HCT116 (cell line): Measurements from ENCODE around the gene DEFB129. TPM values are rescaled to one million over a fixed set of nuclear protein-coding genes. Genes with fewer than 3 reads are reported as not detected.

Source experiments
- ATAC-seq: fragments of 200-7000 bp; cut with Tn5 transposase; 2 replicates; pipeline ENCODE4 v1.9.1; 2020; ENCODE audit warnings: mild to moderate bottlenecking, moderate library complexity
- BruUV-seq: library from RNA; stranded (reverse); fragments of 400-500 nt; replicated peaks from 2 replicates; lab custom pipeline; 2021; lab: Mats Ljungman, UMichigan
- CTCF ChIA-PET: fragments of 300-600 bp; sonication (Branson Sonifier 250); formaldehyde crosslinking; loops from one replicate; lab custom pipeline; 2021; ENCODE audit warnings: antibody characterized with exemption; lab: Charles Lee
- POLR2A ChIA-PET: fragments of 300-600, 350-600 bp; sonication (Branson Sonifier 250); formaldehyde crosslinking; loops from one replicate; lab custom pipeline; 2021; ENCODE audit warnings: antibody characterized with exemption; lab: Charles Lee
- RAD21 ChIA-PET, 2 experiments: fragments of 300-600 bp; sonication (Branson Sonifier 250); formaldehyde crosslinking; loops; one replicate each; lab custom pipeline; 2023; ENCODE audit warnings: low total read pairs in 2 of 2; ENCODE audit not compliant: uncharacterized antibody in 2 of 2, unreplicated experiment in 2 of 2, low non-redundant PET in 1 of 2; lab: Charles Lee
- DNase-seq: peaks from one replicate; pipeline ENCODE4 v3.0.0-alpha.2; 2010; ENCODE audit warnings: low read depth, low spot score
- H2AFZ ChIP-seq: fragments of 200-600 bp; shearing (Covaris generic), sonication (generic); 2 replicates; pipeline ENCODE4 v1.6.1; 2017; ENCODE audit warnings: low read depth, mixed run types, mixed read lengths, antibody characterized with exemption, low read length; ENCODE audit not compliant: poor library complexity, severe bottlenecking
- H3K27ac ChIP-seq: 2 replicates; pipeline ENCODE4 v1.5.1; 2012; ENCODE audit warnings: low read depth, low read length
- H3K27me3 ChIP-seq: fragments of 200-600 bp; sonication (generic); 2 replicates; pipeline ENCODE4 v1.6.1; 2016; ENCODE audit warnings: mixed run types, low read length, mixed read lengths; ENCODE audit not compliant: insufficient read depth
- H3K36me3 ChIP-seq, 2 experiments: fragments of 200-500 bp in 1 of 2; fragments of 200-600 bp in 1 of 2; sonication (Bioruptor generic) in 1 of 2; sonication (generic) in 1 of 2; 2 replicates each; pipeline versions ENCODE4 v1.5.1 to v1.6.1; 2014 to 2016; ENCODE audit warnings: low read length in 2 of 2, inconsistent platforms in 1 of 2, mixed read lengths in 1 of 2, mixed run types in 1 of 2; ENCODE audit not compliant: insufficient read depth in 2 of 2, control insufficient read depth in 1 of 2
- H3K4me1 ChIP-seq, 2 experiments: fragments of 200-600 bp in 1 of 2; sonication (generic) in 1 of 2; 2 replicates each; pipeline versions ENCODE4 v1.5.1 to v1.6.1; 2012 to 2017; ENCODE audit warnings: low read length in 2 of 2, inconsistent platforms in 1 of 2, mild to moderate bottlenecking in 1 of 2, mixed read lengths in 1 of 2, mixed run types in 1 of 2, moderate library complexity in 1 of 2; ENCODE audit not compliant: insufficient read depth in 2 of 2, control insufficient read depth in 1 of 2
- H3K4me2 ChIP-seq: fragments of 200-600 bp; sonication (generic); 2 replicates; pipeline ENCODE4 v1.6.1; 2017; ENCODE audit warnings: mixed run types, low read length, mixed read lengths
- H3K4me3 ChIP-seq, 2 experiments: fragments of 200-600 bp in 1 of 2; sonication (generic) in 1 of 2; replicated peaks in 1 of 2; 2 replicates each; pipeline ENCODE4 v1.5.1; 2011 to 2016; ENCODE audit warnings: low read length in 2 of 2, control low read depth in 1 of 2, low read depth in 1 of 2, mild to moderate bottlenecking in 1 of 2, mixed read lengths in 1 of 2, mixed run types in 1 of 2
- H3K79me2 ChIP-seq: fragments of 200-600 bp; sonication (generic); 2 replicates; pipeline ENCODE4 v1.6.1; 2017; ENCODE audit warnings: mild to moderate bottlenecking, mixed run types, low read length, moderate library complexity, mixed read lengths; ENCODE audit not compliant: insufficient read depth
- H3K9ac ChIP-seq: fragments of 200-600 bp; sonication (generic); 2 replicates; pipeline ENCODE4 v1.6.1; 2016; ENCODE audit warnings: low read length, mixed read lengths
- H3K9me2 ChIP-seq: fragments of 200-600 bp; sonication (generic), shearing (Covaris generic); 2 replicates; pipeline ENCODE4 v1.6.1; 2017; ENCODE audit warnings: mixed run types, mild to moderate bottlenecking, moderate library complexity; ENCODE audit not compliant: insufficient read depth
- H3K9me3 ChIP-seq, 2 experiments: fragments of 200-500 bp in 1 of 2; fragments of 200-600 bp in 1 of 2; sonication (Bioruptor generic) in 1 of 2; sonication (generic) in 1 of 2; 2 replicates each; pipeline ENCODE4 v1.6.1; 2014 to 2017; ENCODE audit warnings: low read length in 2 of 2, mixed read lengths in 2 of 2, inconsistent platforms in 1 of 2, low read depth in 1 of 2, mild to moderate bottlenecking in 1 of 2, mixed run types in 1 of 2, moderate library complexity in 1 of 2; ENCODE audit not compliant: control insufficient read depth in 1 of 2, insufficient read depth in 1 of 2
- H4K20me1 ChIP-seq: fragments of 200-600 bp; sonication (generic), shearing (Covaris generic); 2 replicates; pipeline ENCODE4 v1.6.1; 2017; ENCODE audit warnings: mixed run types, mild to moderate bottlenecking, moderate library complexity; ENCODE audit not compliant: insufficient read depth
- CBX3 ChIP-seq: IDR thresholded peaks from 2 replicates; pipeline ENCODE4 v1.6.1; 2012; ENCODE audit warnings: low read depth
- EGR1 ChIP-seq: IDR thresholded peaks from 2 replicates; pipeline ENCODE4 v1.6.1; 2012; ENCODE audit warnings: low read depth
- EZH2 ChIP-seq: fragments of 200-600 bp; sonication (generic); IDR thresholded peaks from 2 replicates; pipeline ENCODE4 v1.6.1; 2017; ENCODE audit warnings: antibody characterized with exemption, mixed run types
- FOSL1 ChIP-seq: IDR thresholded peaks from 2 replicates; pipeline ENCODE4 v1.6.1; 2012; ENCODE audit warnings: low read depth
- JUND ChIP-seq: IDR thresholded peaks from 2 replicates; pipeline ENCODE4 v1.6.1; 2012
- SIN3A ChIP-seq: IDR thresholded peaks from 2 replicates; pipeline ENCODE4 v1.6.1; 2012; ENCODE audit warnings: low read depth
- SP1 ChIP-seq: IDR thresholded peaks from 2 replicates; pipeline ENCODE4 v1.6.1; 2012; ENCODE audit warnings: low read depth
- SRF ChIP-seq: IDR thresholded peaks from 2 replicates; pipeline ENCODE4 v1.6.1; 2012; ENCODE audit warnings: low read depth
- ZFX ChIP-seq: fragments of 450-650 bp; IDR thresholded peaks from 2 replicates; pipeline ENCODE4 v1.6.1; 2017
- intact Hi-C: fragments of 100-400 bp; cut with micrococcal nuclease; formaldehyde crosslinking; loops from 2 replicates; pipeline ENCODE4 v1.10.0; 2022
- total RNA-seq: library from RNA; stranded (reverse); gene quantifications from one replicate; pipeline ENCODE4 v1.2.1, GENCODE V29; 2021; ENCODE audit not compliant: unreplicated experiment
- TF ChIP-seq, protein P1 (sequence below): IDR thresholded peaks from 2 replicates; pipeline ENCODE4 v1.6.1; 2012; ENCODE audit warnings: low read depth
- TF ChIP-seq, protein P2 (sequence below): IDR thresholded peaks from 2 replicates; pipeline ENCODE4 v1.6.1; 2011; ENCODE audit warnings: mild to moderate bottlenecking, low read length, moderate library complexity; ENCODE audit not compliant: insufficient replicate concordance; ENCODE audit errors: extremely low read depth
- TF ChIP-seq, protein P3 (sequence below), 3 experiments: fragments of 200-600 bp in 1 of 3; sonication (generic) in 1 of 3; IDR thresholded peaks in 2 of 3; conservative IDR thresholded peaks in 1 of 3; 2 replicates each; pipeline ENCODE4 v1.5.1; 2012 to 2017; ENCODE audit warnings: low read depth in 2 of 3, low read length in 2 of 3, antibody characterized with exemption in 1 of 3, borderline replicate concordance in 1 of 3, control low read depth in 1 of 3, mild to moderate bottlenecking in 1 of 3, mixed read lengths in 1 of 3, mixed run types in 1 of 3, moderate library complexity in 1 of 3; ENCODE audit not compliant: insufficient read depth in 1 of 3

DEFB129 gene
- total RNA-seq, 1 experiment from 2014 or later: not detected

DNA sequence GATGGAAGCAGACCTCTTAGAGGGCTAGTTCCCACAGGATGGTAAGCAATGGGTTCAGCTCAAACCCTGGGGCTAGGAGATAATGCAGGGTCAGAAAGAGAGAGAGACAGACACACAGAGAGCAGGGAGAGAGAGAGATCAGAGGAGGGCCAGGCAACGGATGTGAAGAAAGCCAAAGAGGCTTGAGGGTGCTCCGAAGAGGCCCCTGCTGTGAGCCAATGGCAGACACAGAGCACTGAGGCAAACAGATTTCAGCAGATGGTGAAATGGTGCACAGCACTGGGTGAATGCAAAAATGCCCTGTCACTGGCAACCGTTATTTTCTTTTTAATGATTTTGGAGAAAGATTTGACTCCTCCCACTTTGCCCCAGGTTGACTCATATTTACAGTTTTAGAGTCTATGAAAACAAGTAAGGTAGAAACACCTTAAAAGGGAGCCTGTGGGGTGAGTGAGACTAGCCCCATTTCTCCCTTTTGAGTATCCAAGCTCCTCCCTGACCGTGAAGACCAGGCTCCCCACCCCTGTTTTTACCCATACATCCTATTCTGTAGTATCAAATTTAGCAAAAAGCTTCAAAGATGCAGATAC is 31.3 kb downstream of the DEFB129 start:
- no peak overlapping the region for H2AFZ ChIP-seq
- ATAC-seq: no peak
- H3K4me3 ChIP-seq: no peak overlapping the region
- intact Hi-C loops: no loop called here
- H3K36me3 ChIP-seq: no peaks in the 10 kb centered on the region
- no TSS peak for BruUV-seq
- no peaks in the 10 kb centered on the region for H4K20me1 ChIP-seq
- ChIA-PET CTCF (interaction anchor here (0.9 to 1.9 kb wide), 2 partner anchors 8 to 481 kb away, joined by 3 to 5 read pairs; no protein-coding TSS in a partner anchor), POLR2A (no interaction called here), RAD21 (interaction anchor here in 1 of 2 experiments (0.7 kb wide), 1 partner anchor 140 kb away, joined by 4 read pairs; no protein-coding TSS in a partner anchor)
- H3K4me2 ChIP-seq: no peak overlapping the region
- no peak for TF ChIP-seq FOSL1
- TF ChIP-seq CBX3: no peak
- no peak for TF ChIP-seq JUND
- TF ChIP-seq, protein P1, sequence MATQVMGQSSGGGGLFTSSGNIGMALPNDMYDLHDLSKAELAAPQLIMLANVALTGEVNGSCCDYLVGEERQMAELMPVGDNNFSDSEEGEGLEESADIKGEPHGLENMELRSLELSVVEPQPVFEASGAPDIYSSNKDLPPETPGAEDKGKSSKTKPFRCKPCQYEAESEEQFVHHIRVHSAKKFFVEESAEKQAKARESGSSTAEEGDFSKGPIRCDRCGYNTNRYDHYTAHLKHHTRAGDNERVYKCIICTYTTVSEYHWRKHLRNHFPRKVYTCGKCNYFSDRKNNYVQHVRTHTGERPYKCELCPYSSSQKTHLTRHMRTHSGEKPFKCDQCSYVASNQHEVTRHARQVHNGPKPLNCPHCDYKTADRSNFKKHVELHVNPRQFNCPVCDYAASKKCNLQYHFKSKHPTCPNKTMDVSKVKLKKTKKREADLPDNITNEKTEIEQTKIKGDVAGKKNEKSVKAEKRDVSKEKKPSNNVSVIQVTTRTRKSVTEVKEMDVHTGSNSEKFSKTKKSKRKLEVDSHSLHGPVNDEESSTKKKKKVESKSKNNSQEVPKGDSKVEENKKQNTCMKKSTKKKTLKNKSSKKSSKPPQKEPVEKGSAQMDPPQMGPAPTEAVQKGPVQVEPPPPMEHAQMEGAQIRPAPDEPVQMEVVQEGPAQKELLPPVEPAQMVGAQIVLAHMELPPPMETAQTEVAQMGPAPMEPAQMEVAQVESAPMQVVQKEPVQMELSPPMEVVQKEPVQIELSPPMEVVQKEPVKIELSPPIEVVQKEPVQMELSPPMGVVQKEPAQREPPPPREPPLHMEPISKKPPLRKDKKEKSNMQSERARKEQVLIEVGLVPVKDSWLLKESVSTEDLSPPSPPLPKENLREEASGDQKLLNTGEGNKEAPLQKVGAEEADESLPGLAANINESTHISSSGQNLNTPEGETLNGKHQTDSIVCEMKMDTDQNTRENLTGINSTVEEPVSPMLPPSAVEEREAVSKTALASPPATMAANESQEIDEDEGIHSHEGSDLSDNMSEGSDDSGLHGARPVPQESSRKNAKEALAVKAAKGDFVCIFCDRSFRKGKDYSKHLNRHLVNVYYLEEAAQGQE: no peak
- no peak for TF ChIP-seq ZFX
- TF ChIP-seq, protein P2, sequence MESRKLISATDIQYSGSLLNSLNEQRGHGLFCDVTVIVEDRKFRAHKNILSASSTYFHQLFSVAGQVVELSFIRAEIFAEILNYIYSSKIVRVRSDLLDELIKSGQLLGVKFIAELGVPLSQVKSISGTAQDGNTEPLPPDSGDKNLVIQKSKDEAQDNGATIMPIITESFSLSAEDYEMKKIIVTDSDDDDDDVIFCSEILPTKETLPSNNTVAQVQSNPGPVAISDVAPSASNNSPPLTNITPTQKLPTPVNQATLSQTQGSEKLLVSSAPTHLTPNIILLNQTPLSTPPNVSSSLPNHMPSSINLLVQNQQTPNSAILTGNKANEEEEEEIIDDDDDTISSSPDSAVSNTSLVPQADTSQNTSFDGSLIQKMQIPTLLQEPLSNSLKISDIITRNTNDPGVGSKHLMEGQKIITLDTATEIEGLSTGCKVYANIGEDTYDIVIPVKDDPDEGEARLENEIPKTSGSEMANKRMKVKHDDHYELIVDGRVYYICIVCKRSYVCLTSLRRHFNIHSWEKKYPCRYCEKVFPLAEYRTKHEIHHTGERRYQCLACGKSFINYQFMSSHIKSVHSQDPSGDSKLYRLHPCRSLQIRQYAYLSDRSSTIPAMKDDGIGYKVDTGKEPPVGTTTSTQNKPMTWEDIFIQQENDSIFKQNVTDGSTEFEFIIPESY: no peak
- no peak for TF ChIP-seq SP1
- TF ChIP-seq EZH2: no peak
- no peak for TF ChIP-seq SRF
- no peak for TF ChIP-seq SIN3A
- TF ChIP-seq, protein P3, sequence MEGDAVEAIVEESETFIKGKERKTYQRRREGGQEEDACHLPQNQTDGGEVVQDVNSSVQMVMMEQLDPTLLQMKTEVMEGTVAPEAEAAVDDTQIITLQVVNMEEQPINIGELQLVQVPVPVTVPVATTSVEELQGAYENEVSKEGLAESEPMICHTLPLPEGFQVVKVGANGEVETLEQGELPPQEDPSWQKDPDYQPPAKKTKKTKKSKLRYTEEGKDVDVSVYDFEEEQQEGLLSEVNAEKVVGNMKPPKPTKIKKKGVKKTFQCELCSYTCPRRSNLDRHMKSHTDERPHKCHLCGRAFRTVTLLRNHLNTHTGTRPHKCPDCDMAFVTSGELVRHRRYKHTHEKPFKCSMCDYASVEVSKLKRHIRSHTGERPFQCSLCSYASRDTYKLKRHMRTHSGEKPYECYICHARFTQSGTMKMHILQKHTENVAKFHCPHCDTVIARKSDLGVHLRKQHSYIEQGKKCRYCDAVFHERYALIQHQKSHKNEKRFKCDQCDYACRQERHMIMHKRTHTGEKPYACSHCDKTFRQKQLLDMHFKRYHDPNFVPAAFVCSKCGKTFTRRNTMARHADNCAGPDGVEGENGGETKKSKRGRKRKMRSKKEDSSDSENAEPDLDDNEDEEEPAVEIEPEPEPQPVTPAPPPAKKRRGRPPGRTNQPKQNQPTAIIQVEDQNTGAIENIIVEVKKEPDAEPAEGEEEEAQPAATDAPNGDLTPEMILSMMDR (IDR thresholded peaks at IDR 0.05 in 2 of 3, conservative IDR thresholded peaks at IDR 0.05 in 1 of 3; ENCODE audit: borderline replicate concordance in 1 of 3, insufficient read depth in 1 of 3, low read depth in 2 of 3, low read length in 2 of 3): no peak
- no peak for TF ChIP-seq EGR1
- H3K27me3 ChIP-seq: no peaks in the 10 kb centered on the region; the same call in 1 of the 2 replicates
- no peak for DNase-seq
- no peaks in the 10 kb centered on the region; a peak in 1 of 4 replicates for H3K4me1 ChIP-seq
- H3K9me2 ChIP-seq: no peaks in the 10 kb centered on the region
- no peak overlapping the region for H3K9ac ChIP-seq
- no peaks in the 10 kb centered on the region for H3K9me3 ChIP-seq
- no peak overlapping the region for H3K27ac ChIP-seq
- H3K79me2 ChIP-seq: no peaks in the 10 kb centered on the region
